ENCODE data around the gene PLD3.
A peak's percentile ranks its signal among the peaks of the same experiment; 100 is the strongest.
"Not testable (repeated sequence)": the region's sequence is repeated elsewhere in the genome, so short reads cannot be mapped to it uniquely, and the experiment has no call there.

Gene PLD3

GRCh38 chr19:40332669-40333068 lies 15.8 kb upstream of the PLD3 start:
- peaks cover 52 to 54% of the 10 kb centered on the region in 2 experiments for H3K36me3 ChIP-seq (ENCODE audit: control insufficient read depth in 1 of 2, insufficient read depth in 2 of 2, low read length in 2 of 2)
- no peak overlapping the region for H2AFZ ChIP-seq (ENCODE audit: insufficient read depth, low read length, poor library complexity)
- H2BK12ac ChIP-seq (ENCODE audit: low read length): no peak overlapping the region
- H3K4me2 ChIP-seq (ENCODE audit: low read length): no peak overlapping the region
- no peak overlapping the region for H4K12ac ChIP-seq (ENCODE audit: low read depth, low read length)
- H2AK5ac ChIP-seq (ENCODE audit: low read length): no peak overlapping the region
- no peaks in the 10 kb centered on the region for H3K9me3 ChIP-seq (ENCODE audit: insufficient read depth, low read depth, low read length)
- H3K79me2 ChIP-seq (ENCODE audit: control insufficient read depth, insufficient read depth, low read length, poor library complexity): peaks cover 2% of the 10 kb centered on the region
- H3K9ac ChIP-seq (ENCODE audit: low read length): no peak overlapping the region
- H3K4me3 ChIP-seq (ENCODE audit: low read depth, low read length): no peak overlapping the region
- no peaks in the 10 kb centered on the region for H3K27me3 ChIP-seq (ENCODE audit: insufficient read depth, low read length)
- H4K91ac ChIP-seq (ENCODE audit: low read depth, low read length): no peak overlapping the region
- no peak overlapping the region for H3K4ac ChIP-seq (ENCODE audit: low read depth, low read length)
- H3K79me1 ChIP-seq (ENCODE audit: low read length): peaks cover 16% of the 10 kb centered on the region
- H3K18ac ChIP-seq (ENCODE audit: low read length): no peak overlapping the region
- no peak overlapping the region for H2BK5ac ChIP-seq (ENCODE audit: low read depth, low read length, poor library complexity)
- no peak for DNase-seq
- no peak overlapping the region for H3K23ac ChIP-seq (ENCODE audit: low read length)
- no CpG with 5 or more reads among the region's 6 CpGs for WGBS (ENCODE audit: extremely low coverage, insufficient coverage, insufficient read length)
- no peak overlapping the region for H3K14ac ChIP-seq (ENCODE audit: low read length)
- H3K4me1 ChIP-seq (ENCODE audit: control insufficient read depth in 1 of 2, insufficient read depth in 2 of 2, low read length in 2 of 2): peaks cover 8 to 11% of the 10 kb centered on the region in 2 experiments
- no peak overlapping the region for H2BK120ac ChIP-seq (ENCODE audit: insufficient read depth, low read length, poor library complexity)
- no peak overlapping the region for H4K8ac ChIP-seq (ENCODE audit: low read depth, low read length)
- no peak overlapping the region for H3K27ac ChIP-seq (ENCODE audit: low read depth, low read length)

- not testable (repeated sequence) for H3K79me2 ChIP-seq (ENCODE audit: control insufficient read depth, insufficient read depth, low read length, poor library complexity); H2AFZ ChIP-seq (ENCODE audit: insufficient read depth, low read length, poor library complexity); H3K27ac ChIP-seq (ENCODE audit: low read depth, low read length); H3K4me3 ChIP-seq (ENCODE audit: low read depth, low read length); H3K4me2 ChIP-seq (ENCODE audit: low read length); H3K9me3 ChIP-seq (ENCODE audit: insufficient read depth, low read depth, low read length); H3K4ac ChIP-seq (ENCODE audit: low read depth, low read length); H4K12ac ChIP-seq (ENCODE audit: low read depth, low read length); H3K9ac ChIP-seq (ENCODE audit: low read length); H3K14ac ChIP-seq (ENCODE audit: low read length); H2AK5ac ChIP-seq (ENCODE audit: low read length); H2BK12ac ChIP-seq (ENCODE audit: low read length); H2BK120ac ChIP-seq (ENCODE audit: insufficient read depth, low read length, poor library complexity); H3K23ac ChIP-seq (ENCODE audit: low read length); DNase-seq; H3K18ac ChIP-seq (ENCODE audit: low read length); H4K91ac ChIP-seq (ENCODE audit: low read depth, low read length); H2BK5ac ChIP-seq (ENCODE audit: low read depth, low read length, poor library complexity); H4K8ac ChIP-seq (ENCODE audit: low read depth, low read length); H3K27me3 ChIP-seq (ENCODE audit: insufficient read depth, low read length)
- WGBS (ENCODE audit: extremely low coverage, insufficient coverage, insufficient read length): no CpG with 5 or more reads among the region's 6 CpGs
- peaks cover 8 to 11% of the 10 kb centered on the region in 2 experiments for H3K4me1 ChIP-seq (ENCODE audit: control insufficient read depth in 1 of 2, insufficient read depth in 2 of 2, low read length in 2 of 2)
- H3K79me1 ChIP-seq (ENCODE audit: low read length): peaks cover 16% of the 10 kb centered on the region
- H3K36me3 ChIP-seq (ENCODE audit: control insufficient read depth in 1 of 2, insufficient read depth in 2 of 2, low read length in 2 of 2): peaks cover 50% of the 10 kb centered on the region in 2 experiments
Observed at GRCh38 chr19:40333083-40333482, 15.4 kb upstream of the PLD3 start.

GRCh38 chr19:40335101-40335500 lies 13.4 kb upstream of the PLD3 start:
- Histone ChIP-seq H3K79me1 (ENCODE audit: low read length) (peaks cover 9% of the 10 kb centered on the region), H4K12ac (ENCODE audit: low read depth, low read length) (no peak overlapping the region), H3K9ac (ENCODE audit: low read length) (no peak overlapping the region), H3K27ac (ENCODE audit: low read depth, low read length) (no peak overlapping the region), H3K27me3 (ENCODE audit: insufficient read depth, low read length) (no peaks in the 10 kb centered on the region), H4K91ac (ENCODE audit: low read depth, low read length) (no peak overlapping the region), H3K4ac (ENCODE audit: low read depth, low read length) (no peak overlapping the region), H2AK5ac (ENCODE audit: low read length) (no peak overlapping the region), H2BK12ac (ENCODE audit: low read length) (no peak overlapping the region), H3K23ac (ENCODE audit: low read length) (no peak overlapping the region), H3K18ac (ENCODE audit: low read length) (no peak overlapping the region), H3K4me1 (ENCODE audit: control insufficient read depth in 1 of 2, insufficient read depth in 2 of 2, low read length in 2 of 2) (peaks cover 8 to 10% of the 10 kb centered on the region in 2 experiments), H3K4me3 (ENCODE audit: low read depth, low read length) (no peak overlapping the region), H3K4me2 (ENCODE audit: low read length) (no peak overlapping the region), H3K14ac (ENCODE audit: low read length) (no peak overlapping the region), H3K36me3 (ENCODE audit: control insufficient read depth in 1 of 2, insufficient read depth in 2 of 2, low read length in 2 of 2) (peaks cover 42 to 43% of the 10 kb centered on the region in 2 experiments), H4K8ac (ENCODE audit: low read depth, low read length) (no peak overlapping the region), H3K9me3 (ENCODE audit: insufficient read depth, low read depth, low read length) (no peaks in the 10 kb centered on the region), H2AFZ (ENCODE audit: insufficient read depth, low read length, poor library complexity) (no peak overlapping the region), H3K79me2 (ENCODE audit: control insufficient read depth, insufficient read depth, low read length, poor library complexity) (peaks cover 2% of the 10 kb centered on the region), H2BK120ac (ENCODE audit: insufficient read depth, low read length, poor library complexity) (no peak overlapping the region), H2BK5ac (ENCODE audit: low read depth, low read length, poor library complexity) (no peak overlapping the region)
- DNase-seq: no peak

DNA sequence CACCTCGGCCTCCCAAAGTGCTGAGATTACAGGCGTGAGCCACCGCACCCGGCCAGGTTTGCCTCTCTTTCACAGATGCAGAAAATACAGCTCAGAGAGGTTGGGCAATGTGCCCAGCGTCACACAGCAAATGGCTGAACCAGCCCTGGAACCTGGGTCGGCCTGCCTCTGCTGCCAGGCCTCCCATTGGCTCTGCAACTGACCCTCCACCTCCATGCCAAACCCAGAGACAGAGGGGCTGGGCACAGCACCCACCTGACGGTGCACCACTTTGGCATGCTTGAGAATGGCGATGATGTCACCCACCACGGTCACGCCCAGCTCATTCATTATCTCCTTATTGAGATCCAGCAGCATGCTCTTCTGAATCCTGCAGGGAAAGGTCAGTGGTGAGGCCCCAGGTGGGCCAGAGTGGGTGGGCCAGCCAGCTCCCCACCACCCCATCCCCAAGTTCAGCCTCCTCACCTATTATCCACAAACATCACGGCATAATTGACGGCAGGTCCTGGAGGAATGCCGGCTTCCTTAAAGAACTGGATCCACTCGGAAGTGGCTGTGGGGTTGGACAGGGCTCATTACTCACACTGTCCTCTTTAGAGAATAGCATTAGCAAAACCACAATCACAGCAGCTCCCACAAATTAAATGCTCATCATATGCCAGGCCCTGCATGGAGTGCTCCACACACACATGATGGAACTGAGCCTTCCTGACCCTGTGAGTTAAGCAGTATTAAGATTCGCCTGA lies 12.5 kb upstream of the PLD3 start:
- Histone ChIP-seq H3K14ac (ENCODE audit: low read length) (no peak overlapping the region), H4K12ac (ENCODE audit: low read depth, low read length) (no peak overlapping the region), H2BK120ac (ENCODE audit: insufficient read depth, low read length, poor library complexity) (no peak overlapping the region), H4K91ac (ENCODE audit: low read depth, low read length) (no peak overlapping the region), H3K18ac (ENCODE audit: low read length) (no peak overlapping the region), H3K4me1 (ENCODE audit: control insufficient read depth in 1 of 2, insufficient read depth in 2 of 2, low read length in 2 of 2) (peaks cover under 1 to 3% of the 10 kb centered on the region in 2 experiments), H2BK12ac (ENCODE audit: low read length) (no peak overlapping the region), H3K4me2 (ENCODE audit: low read length) (no peak overlapping the region), H3K36me3 (ENCODE audit: control insufficient read depth in 1 of 2, insufficient read depth in 2 of 2, low read length in 2 of 2) (peaks cover 40 to 42% of the 10 kb centered on the region in 2 experiments), H2BK5ac (ENCODE audit: low read depth, low read length, poor library complexity) (no peak overlapping the region), H3K79me1 (ENCODE audit: low read length) (peaks cover 3% of the 10 kb centered on the region), H3K9ac (ENCODE audit: low read length) (no peak overlapping the region), H3K27ac (ENCODE audit: low read depth, low read length) (no peak overlapping the region), H2AFZ (ENCODE audit: insufficient read depth, low read length, poor library complexity) (no peak overlapping the region), H3K4me3 (ENCODE audit: low read depth, low read length) (peak overlapping the region; percentile 7), H3K9me3 (ENCODE audit: insufficient read depth, low read depth, low read length) (no peaks in the 10 kb centered on the region), H3K27me3 (ENCODE audit: insufficient read depth, low read length) (no peaks in the 10 kb centered on the region), H4K8ac (ENCODE audit: low read depth, low read length) (no peak overlapping the region), H2AK5ac (ENCODE audit: low read length) (no peak overlapping the region), H3K79me2 (ENCODE audit: control insufficient read depth, insufficient read depth, low read length, poor library complexity) (peaks cover 2% of the 10 kb centered on the region), H3K4ac (ENCODE audit: low read depth, low read length) (no peak overlapping the region), H3K23ac (ENCODE audit: low read length) (no peak overlapping the region)
- no CpG with 5 or more reads among the region's 15 CpGs for WGBS (ENCODE audit: extremely low coverage, insufficient coverage, insufficient read length)
- no peak for DNase-seq

Data from trophoblast cell (in vitro differentiated cells and primary cell).